GM10266 (cell line): ENCODE results near the gene MAL.

Experiments
- DNase-seq: peaks from one replicate; pipeline ENCODE4 v3.0.0; 2012; ENCODE audit errors: extremely low spot score
- CTCF ChIP-seq: IDR thresholded peaks from 2 replicates; pipeline ENCODE4 v1.5.1; 2012; ENCODE audit warnings: mild to moderate bottlenecking, low read depth; ENCODE audit not compliant: control insufficient read depth, insufficient read depth; ENCODE audit errors: missing control alignments

The MAL gene

GRCh38 chr2:95039978-95040377 is 14.5 kb downstream of the MAL start:
- no peak for TF ChIP-seq CTCF
- DNase-seq = no peak

- DNase-seq = no peak
- TF ChIP-seq CTCF = no peak
These were observed 14.9 kb downstream of the MAL start for GRCh38 chr2:95040426-95040825.

DNA sequence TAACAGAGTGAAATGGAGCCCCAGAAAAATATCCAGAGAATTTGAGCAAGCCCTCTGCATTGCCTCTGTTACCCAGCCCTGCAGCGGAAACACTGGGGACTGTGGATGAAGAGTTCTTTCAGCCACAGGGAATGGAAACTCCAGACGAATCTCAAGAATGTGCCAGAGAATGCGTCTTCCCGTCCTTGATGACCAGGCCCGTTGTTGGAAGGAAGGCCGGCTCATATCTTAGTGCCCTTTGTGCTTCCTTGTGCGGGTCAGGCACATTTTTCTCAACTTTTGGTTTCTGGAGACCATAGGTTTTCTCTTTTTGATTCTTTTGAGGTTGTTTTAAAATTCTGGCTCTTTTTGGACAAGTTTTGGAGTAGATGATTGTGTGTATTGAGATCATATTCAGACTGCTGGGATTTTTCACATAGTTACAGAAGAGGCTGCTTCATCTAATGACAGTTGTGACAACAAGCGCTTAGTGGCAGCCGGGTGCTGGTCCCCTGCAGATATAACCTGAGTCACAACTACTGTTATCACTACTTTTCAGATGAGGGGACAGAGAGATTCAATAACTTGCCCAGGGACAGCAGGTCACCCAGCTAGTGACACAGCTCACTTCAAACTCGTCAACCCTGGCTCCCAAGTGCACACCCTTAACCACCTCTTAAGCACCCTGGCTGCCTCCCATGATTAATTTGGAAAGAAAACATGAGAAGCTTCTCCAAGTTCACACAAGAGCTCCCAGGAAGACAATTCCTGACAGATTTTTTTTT is 15.7 kb downstream of the MAL start:
- TF ChIP-seq CTCF = no peak
- no peak for DNase-seq

DNA sequence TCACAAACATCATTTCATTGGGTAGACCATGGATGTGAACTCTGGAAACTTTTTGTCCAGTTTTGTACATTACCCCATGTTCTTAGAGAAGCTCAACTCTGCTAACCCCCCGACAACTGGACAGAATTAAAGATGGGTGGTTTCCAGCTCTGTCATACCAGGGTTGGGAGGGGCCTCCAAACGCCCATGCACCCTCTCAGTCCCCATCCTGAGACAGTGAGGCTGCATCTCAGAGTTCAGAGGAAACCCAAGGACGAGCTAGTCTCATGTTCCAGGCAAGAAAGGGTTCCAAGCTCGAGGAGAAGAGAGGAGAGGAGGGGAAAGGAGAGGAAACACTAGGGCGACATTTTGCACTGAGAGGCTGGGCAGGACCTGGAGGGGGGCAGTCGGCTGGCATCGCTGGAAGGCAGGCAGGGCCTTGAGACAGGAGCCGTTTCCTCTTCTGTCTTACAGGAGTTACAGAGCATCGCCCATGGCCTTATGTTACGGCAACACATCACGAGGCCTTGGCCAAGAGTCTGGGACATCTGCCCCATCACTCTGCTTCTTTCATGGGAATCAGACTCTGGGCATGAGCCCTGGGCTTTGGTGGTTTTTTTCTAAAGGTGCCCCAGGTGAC is 16.4 kb downstream of the MAL start:
- no peak for DNase-seq
- no peak for TF ChIP-seq CTCF

DNA sequence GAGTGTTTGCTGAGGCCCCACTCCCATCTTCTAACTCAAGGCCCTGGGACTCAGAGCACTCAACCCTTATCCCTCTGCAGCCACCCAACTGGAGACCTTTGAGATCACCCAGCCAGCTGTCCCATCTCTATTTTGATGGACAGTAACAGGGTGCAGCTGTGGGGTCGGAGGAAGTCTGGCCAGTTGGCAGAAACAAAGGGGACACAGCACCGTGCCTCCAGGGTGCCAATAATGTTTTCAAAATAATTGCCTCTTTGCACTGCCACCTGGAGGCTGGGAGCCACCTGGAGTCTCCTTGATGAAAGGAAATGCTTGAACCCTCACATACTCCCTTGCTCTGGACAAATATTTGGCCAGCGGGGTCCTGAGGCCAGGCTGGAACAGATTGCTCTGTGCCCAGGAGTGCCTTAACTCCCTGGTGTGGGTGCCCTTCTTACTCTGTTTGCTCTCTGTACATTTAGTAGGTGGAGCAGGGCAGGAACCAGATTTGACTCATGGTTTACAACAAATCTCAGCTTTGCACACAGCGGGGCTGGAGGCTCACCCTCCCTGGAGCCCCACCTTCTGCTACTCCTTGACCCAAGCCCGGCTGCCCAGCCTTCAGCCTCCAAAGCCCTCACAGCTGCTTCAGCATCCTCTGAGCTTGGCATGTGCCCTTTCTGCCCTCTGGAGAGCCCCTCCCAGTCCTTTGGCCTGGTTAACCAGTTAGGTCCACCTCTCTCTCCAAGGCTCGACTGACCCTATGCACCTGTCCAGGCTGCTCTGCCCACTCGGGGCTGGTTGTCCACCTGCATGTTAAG is 17.2 kb downstream of the MAL start:
- no peak for DNase-seq

DNA sequence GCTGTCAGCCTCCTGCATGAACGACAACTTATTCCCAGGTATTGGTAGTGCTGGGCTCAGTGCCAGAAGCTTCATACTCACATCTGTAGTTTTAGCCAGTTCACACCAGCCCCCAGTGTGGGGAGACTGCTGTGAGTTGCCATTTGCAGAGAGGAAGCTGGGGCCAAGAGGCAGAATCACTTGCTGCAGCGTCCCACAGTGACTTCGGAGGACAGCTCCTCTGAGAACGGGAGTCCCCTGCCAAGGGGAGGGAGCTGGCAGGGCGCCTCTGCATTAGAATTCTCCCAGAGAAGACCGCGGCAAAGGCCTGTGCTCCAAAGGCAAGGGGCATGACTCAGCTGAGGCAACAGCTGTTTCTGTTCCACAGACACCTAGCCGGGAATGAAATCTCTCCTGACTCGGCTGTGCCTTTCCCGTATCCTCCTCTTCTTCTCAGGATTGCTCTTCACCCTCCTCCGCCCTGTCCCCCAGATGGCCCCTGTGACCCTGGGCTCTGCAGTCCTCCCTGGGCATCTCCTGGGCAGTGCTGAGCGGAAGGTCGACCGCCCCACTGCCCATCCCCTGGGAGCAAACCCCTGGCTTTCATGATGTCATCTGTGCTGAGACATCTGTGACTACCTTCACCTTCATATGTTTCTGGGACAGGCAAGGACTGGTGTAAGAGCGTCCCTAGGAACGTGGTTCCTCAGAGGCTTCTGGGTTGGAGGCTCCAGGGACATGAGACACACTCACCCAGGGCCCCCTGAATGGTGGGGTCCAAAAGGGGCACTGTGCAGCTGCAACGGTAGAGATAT is 18.0 kb downstream of the MAL start:
- DNase-seq = no peak
- TF ChIP-seq CTCF = no peak

More for the DNA sequence above, 17.2 kb downstream of the MAL start:
- no peak for TF ChIP-seq CTCF
